HepG2 (cell line): Measurements from ENCODE around the gene TTC23. TPM values are rescaled to one million over a fixed set of nuclear protein-coding genes. Genes with fewer than 3 reads are reported as not detected.

Experiments
- ATAC-seq: fragments of 200-7000 bp; cut with Tn5 transposase; 3 replicates; pipeline ENCODE4 v1.9.1; 2020; ENCODE audit warnings: mild to moderate bottlenecking, moderate library complexity
- BruUV-seq: library from RNA; stranded (reverse); fragments of 400-500 nt; replicated peaks from 2 replicates; lab custom pipeline; 2021; lab: Mats Ljungman, UMichigan
- CTCF ChIA-PET: fragments of 300-600 bp; formaldehyde crosslinking; extraction: SDS; loops from one replicate; lab custom pipeline; 2021; ENCODE audit warnings: low total read pairs, inconsistent platforms, low intra/inter-chr PET ratio; lab: Yijun Ruan, JAX
- POLR2A ChIA-PET: fragments of 350-600 bp; sonication (Branson Sonifier 250); formaldehyde crosslinking; loops from one replicate; lab custom pipeline; 2020; ENCODE audit warnings: antibody characterized with exemption, inconsistent platforms; lab: Yijun Ruan, JAX
- DNase-seq: peaks from one replicate; pipeline ENCODE4 v3.0.0-alpha.2; 2015; ENCODE audit warnings: low spot score
- FAIRE-seq: peaks from 3 replicates; lab custom pipeline; 2011; peaks lifted over from hg19 to GRCh38; lab: Jason Lieb, UNC
- H2AFZ ChIP-seq: one replicate; pipeline ENCODE4 v1.6.1; 2011; ENCODE audit warnings: low read length, inconsistent platforms
- H3K27ac ChIP-seq: fragments of 300-600 bp; 3 replicates; pipeline ENCODE4 v1.8.0; 2011; ENCODE audit warnings: mixed run types, mild to moderate bottlenecking, mixed read lengths, low read length, inconsistent platforms; ENCODE audit not compliant: insufficient read depth; ENCODE audit errors: extremely low read length
- H3K27me3 ChIP-seq, 2 experiments: fragments of 200-600 bp in 1 of 2; 2 replicates in 1 of 2; 3 replicates in 1 of 2; pipeline versions ENCODE4 v1.6.0 to v1.8.0; 2011; ENCODE audit warnings: low read length in 2 of 2, mild to moderate bottlenecking in 2 of 2, moderate library complexity in 2 of 2, inconsistent platforms in 1 of 2; ENCODE audit not compliant: insufficient read depth in 2 of 2, control insufficient read depth in 1 of 2
- H3K36me3 ChIP-seq, 2 experiments: fragments of 200-600 bp in 1 of 2; replicated peaks in 1 of 2; 2 replicates in 1 of 2; 3 replicates in 1 of 2; pipeline versions ENCODE4 v1.5.1 to v1.8.0; 2011; ENCODE audit warnings: low read length in 2 of 2, inconsistent platforms in 1 of 2; ENCODE audit not compliant: insufficient read depth in 2 of 2, control insufficient read depth in 1 of 2
- H3K4me1 ChIP-seq: 2 replicates; pipeline ENCODE4 v1.5.1; 2012; ENCODE audit warnings: low read length, inconsistent platforms; ENCODE audit not compliant: insufficient read depth
- H3K4me2 ChIP-seq: 2 replicates; pipeline ENCODE4 v1.6.0; 2011; ENCODE audit warnings: low read depth, low read length, inconsistent platforms
- H3K4me3 ChIP-seq, 3 experiments: fragments of 200-600 bp in 1 of 3; sonication (generic), shearing (Covaris generic) in 1 of 3; replicated peaks in 1 of 3; 2 replicates each; pipeline ENCODE4 v1.5.1; 2011 to 2016; ENCODE audit warnings: low read length in 3 of 3, inconsistent platforms in 2 of 3, low read depth in 2 of 3, mild to moderate bottlenecking in 2 of 3, control low read depth in 1 of 3, mixed read lengths in 1 of 3; ENCODE audit not compliant: insufficient read depth in 1 of 3
- H3K79me2 ChIP-seq: one replicate; pipeline ENCODE4 v1.6.1; 2011; ENCODE audit warnings: low read length, inconsistent platforms; ENCODE audit not compliant: insufficient read depth
- H3K9ac ChIP-seq: 2 replicates; pipeline ENCODE4 v1.6.0; 2011; ENCODE audit warnings: mild to moderate bottlenecking, low read depth, low read length, inconsistent platforms; ENCODE audit not compliant: insufficient read depth
- H3K9me3 ChIP-seq: 2 replicates; pipeline ENCODE4 v1.5.1; 2012; ENCODE audit warnings: mild to moderate bottlenecking, low read length
- H4K20me1 ChIP-seq: 2 replicates; pipeline ENCODE4 v1.6.0; 2011; ENCODE audit warnings: inconsistent platforms, mild to moderate bottlenecking, low read length, moderate library complexity; ENCODE audit not compliant: insufficient read depth
- KDM6A ChIP-seq: IDR thresholded peaks from 2 replicates; pipeline ENCODE4 v1.6.1; 2016; ENCODE audit warnings: low read depth
- NFIC ChIP-seq: IDR thresholded peaks from 2 replicates; pipeline ENCODE4 v1.6.1; 2012; ENCODE audit warnings: mild to moderate bottlenecking, low read length, inconsistent platforms
- SAP130 ChIP-seq: IDR thresholded peaks from 2 replicates; pipeline ENCODE4 v1.6.1; 2016; ENCODE audit warnings: low read depth
- SMC3 ChIP-seq: IDR thresholded peaks from 2 replicates; pipeline ENCODE4 v1.6.1; 2011; ENCODE audit warnings: low read length, improper control_type of control experiment
- U2AF1 ChIP-seq: fragments of 200-400 bp; formaldehyde crosslinking; optimal IDR thresholded peaks from 2 replicates; pipeline ENCODE3; 2017; ENCODE audit warnings: mild to moderate bottlenecking, low read depth, low read length
- ZNF30 ChIP-seq: sonication (generic); formaldehyde crosslinking; IDR thresholded peaks from 2 replicates; pipeline ENCODE4 v1.5.0; 2020; ENCODE audit warnings: mild to moderate bottlenecking, missing genetic modification reagents
- ZNF839 ChIP-seq: sonication (generic); formaldehyde crosslinking; IDR thresholded peaks from 2 replicates; pipeline ENCODE4 v1.4.0; 2020; ENCODE audit warnings: missing genetic modification reagents, mild to moderate bottlenecking, borderline replicate concordance
- WGBS: methylation state at CpG from one replicate; pipeline ENCODE4 v1.1.6; 2017; ENCODE audit warnings: low lambda C conversion rate; 5-methylcytosine and 5-hydroxymethylcytosine counted together
- in situ Hi-C: cut with HindIII; loops from 2 replicates; pipeline ENCODE4 v1.10.0; 2017; ENCODE audit warnings: low pct_unique_long_range_greater_than_20kb; ENCODE audit not compliant: extremely low pct_ligation_motif_present
- intact Hi-C: fragments of 100-400 bp; cut with micrococcal nuclease; formaldehyde crosslinking; loops from one replicate; pipeline ENCODE4 v1.10.0; 2022; ENCODE audit not compliant: unreplicated experiment
- polyA plus RNA-seq, 8 experiments: library from polyadenylated mRNA; depleted of rRNA in 3 of 8; stranded (reverse) in 7 of 8; unstranded in 1 of 8; fragments of >200 nt; fragmentation: Illumina TruSeq in 4 of 8; extraction: Trizol in 4 of 8; gene quantifications; 2 replicates each; pipeline versions ENCODE4 v1.2.1 to v1.2.3, GENCODE V29; 2011 to 2016; ENCODE audit warnings: low read depth in 4 of 8, missing spikeins in 1 of 8, mixed read lengths in 1 of 8; ENCODE audit not compliant: insufficient read depth in 1 of 8
- total RNA-seq, 5 experiments: library from RNA; depleted of rRNA; stranded (reverse); fragments of >200 nt; fragmentation: Illumina TruSeq; extraction: Trizol; gene quantifications; 2 replicates each; pipeline ENCODE4 v1.2.3, GENCODE V29; 2016; ENCODE audit warnings: low read depth in 1 of 5
- TF ChIP-seq, protein P1 (sequence below): sonication (generic); formaldehyde crosslinking; IDR thresholded peaks from 2 replicates; pipeline ENCODE4 v1.4.0; 2020; ENCODE audit warnings: mild to moderate bottlenecking, missing genetic modification reagents, borderline replicate concordance
- TF ChIP-seq, protein P2 (sequence below): sonication (generic); formaldehyde crosslinking; IDR thresholded peaks from 2 replicates; pipeline ENCODE4 v1.8.0; 2022; ENCODE audit warnings: mild to moderate bottlenecking, missing genetic modification reagents; ENCODE audit not compliant: insufficient replicate concordance
- TF ChIP-seq, protein P3 (sequence below): sonication (generic); formaldehyde crosslinking; IDR thresholded peaks from 2 replicates; pipeline ENCODE4 v1.4.0; 2020; ENCODE audit warnings: mild to moderate bottlenecking, missing genetic modification reagents

TTC23 gene
- total and polyA plus RNA-seq, 2 of the 13 experiments (the other 11 are each of a cell fraction or from before 2014, with no cell fraction given) = 1.6 to 11.7 TPM

DNA sequence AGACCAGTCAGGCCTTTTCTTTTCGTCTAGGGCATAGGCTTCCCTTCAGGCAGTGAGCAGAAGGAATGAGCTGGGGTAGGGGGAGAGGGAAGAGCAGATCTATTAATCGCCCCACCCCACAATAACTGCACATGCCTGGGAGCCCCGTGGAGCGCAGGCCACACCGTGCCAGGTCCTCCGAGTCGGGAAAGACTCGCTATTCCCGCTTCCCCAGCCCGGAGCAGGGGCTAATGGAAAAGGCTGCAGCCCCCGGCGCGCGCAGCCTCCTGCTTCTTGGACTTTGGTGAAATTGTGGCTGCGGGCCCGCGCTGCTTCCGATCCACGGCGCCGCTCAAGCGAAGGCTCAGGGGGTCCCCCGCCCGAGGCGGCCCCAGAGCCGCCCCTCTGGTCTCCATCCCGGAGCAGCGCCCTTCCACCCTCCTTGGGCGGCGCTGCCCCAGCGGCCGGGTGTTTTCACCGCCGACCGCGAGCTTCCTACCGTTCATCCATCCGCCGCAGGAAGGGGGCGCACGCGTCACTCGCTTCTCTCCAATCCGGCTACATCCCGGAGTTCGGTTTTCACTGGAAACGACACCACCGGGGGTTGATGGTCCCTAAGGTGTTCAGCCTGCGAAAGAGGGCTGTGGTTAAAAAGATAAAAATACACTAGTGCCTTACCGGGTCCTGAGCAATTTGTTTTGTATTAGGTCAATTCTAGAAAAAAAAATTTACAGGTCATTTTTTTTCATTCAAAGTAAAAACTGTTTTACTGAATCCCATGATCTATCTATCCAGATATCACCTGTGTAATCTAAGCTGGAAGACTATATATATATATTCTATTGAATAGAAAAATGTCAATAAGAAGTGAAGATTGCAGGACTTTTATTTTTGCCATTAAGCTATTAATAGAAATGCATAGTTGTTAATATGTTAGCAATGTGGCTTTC, 148.9 kb downstream of the TTC23 start (continued):
- TF ChIP-seq, protein P1, sequence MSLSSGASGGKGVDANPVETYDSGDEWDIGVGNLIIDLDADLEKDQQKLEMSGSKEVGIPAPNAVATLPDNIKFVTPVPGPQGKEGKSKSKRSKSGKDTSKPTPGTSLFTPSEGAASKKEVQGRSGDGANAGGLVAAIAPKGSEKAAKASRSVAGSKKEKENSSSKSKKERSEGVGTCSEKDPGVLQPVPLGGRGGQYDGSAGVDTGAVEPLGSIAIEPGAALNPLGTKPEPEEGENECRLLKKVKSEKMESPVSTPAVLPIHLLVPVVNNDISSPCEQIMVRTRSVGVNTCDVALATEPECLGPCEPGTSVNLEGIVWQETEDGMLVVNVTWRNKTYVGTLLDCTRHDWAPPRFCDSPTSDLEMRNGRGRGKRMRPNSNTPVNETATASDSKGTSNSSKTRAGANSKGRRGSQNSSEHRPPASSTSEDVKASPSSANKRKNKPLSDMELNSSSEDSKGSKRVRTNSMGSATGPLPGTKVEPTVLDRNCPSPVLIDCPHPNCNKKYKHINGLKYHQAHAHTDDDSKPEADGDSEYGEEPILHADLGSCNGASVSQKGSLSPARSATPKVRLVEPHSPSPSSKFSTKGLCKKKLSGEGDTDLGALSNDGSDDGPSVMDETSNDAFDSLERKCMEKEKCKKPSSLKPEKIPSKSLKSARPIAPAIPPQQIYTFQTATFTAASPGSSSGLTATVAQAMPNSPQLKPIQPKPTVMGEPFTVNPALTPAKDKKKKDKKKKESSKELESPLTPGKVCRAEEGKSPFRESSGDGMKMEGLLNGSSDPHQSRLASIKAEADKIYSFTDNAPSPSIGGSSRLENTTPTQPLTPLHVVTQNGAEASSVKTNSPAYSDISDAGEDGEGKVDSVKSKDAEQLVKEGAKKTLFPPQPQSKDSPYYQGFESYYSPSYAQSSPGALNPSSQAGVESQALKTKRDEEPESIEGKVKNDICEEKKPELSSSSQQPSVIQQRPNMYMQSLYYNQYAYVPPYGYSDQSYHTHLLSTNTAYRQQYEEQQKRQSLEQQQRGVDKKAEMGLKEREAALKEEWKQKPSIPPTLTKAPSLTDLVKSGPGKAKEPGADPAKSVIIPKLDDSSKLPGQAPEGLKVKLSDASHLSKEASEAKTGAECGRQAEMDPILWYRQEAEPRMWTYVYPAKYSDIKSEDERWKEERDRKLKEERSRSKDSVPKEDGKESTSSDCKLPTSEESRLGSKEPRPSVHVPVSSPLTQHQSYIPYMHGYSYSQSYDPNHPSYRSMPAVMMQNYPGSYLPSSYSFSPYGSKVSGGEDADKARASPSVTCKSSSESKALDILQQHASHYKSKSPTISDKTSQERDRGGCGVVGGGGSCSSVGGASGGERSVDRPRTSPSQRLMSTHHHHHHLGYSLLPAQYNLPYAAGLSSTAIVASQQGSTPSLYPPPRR (CRISPR knock-in tag) = no peak
- TF ChIP-seq KDM6A (CRISPR knock-in tag) (no peak), SAP130 (CRISPR knock-in tag) (peak; percentile 38; the same call in 1 of the 2 replicates)

DNA sequence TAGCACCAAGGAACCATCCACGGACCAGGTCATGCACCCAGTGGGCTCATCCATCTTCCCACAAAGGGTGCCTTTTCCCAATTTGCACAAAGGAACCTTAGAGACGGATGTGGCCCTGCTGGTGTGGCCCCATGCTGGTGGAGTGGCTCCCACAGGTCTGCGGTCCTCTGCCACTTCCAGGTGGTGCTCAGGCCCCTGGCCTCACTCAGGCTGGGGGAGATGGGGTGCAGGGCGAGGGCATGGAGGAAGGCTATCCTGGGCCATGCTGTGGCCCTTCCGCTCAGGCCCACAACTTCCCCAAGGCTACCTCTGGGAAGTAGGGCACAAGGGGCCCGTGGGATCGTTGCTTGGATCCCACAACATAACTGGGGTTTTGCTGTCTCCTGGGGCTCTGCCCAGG, 149.7 kb downstream of the TTC23 start:
- ATAC-seq (no peak), FAIRE-seq (no peak), DNase-seq (no peak)
- Histone ChIP-seq H3K4me2 (peak overlapping the region; percentile 88), H4K20me1 (no peaks in the 10 kb centered on the region), H3K9ac (no peak overlapping the region), H3K36me3 (no peaks in the 10 kb centered on the region), H3K27me3 (peaks cover 16 to 61% of the 10 kb centered on the region in 2 experiments), H3K9me3 (no peaks in the 10 kb centered on the region), H3K4me3 (no peak overlapping the region), H3K27ac (no peak overlapping the region), H3K79me2 (no peaks in the 10 kb centered on the region), H3K4me1 (peaks cover 10% of the 10 kb centered on the region), H2AFZ (no peak overlapping the region)
- BruUV-seq = no TSS peak
- ChIA-PET POLR2A (no interaction called here), CTCF (interaction anchor here (1.4 to 2.3 kb wide), 2 partner anchors 111 to 114 kb away, joined by 4 to 35 read pairs; no protein-coding TSS in a partner anchor)
- in situ Hi-C loops = loop anchor here (5.0 kb wide), 1 partner anchor 113 kb away; no protein-coding TSS in a partner anchor
- 38% methylated on average over 6 of the region's 7 CpGs for WGBS
- intact Hi-C loops = loop anchor here (1.0 to 2.0 kb wide), 2 partner anchors 31 to 114 kb away; no protein-coding TSS in a partner anchor
- TF ChIP-seq, protein P2, sequence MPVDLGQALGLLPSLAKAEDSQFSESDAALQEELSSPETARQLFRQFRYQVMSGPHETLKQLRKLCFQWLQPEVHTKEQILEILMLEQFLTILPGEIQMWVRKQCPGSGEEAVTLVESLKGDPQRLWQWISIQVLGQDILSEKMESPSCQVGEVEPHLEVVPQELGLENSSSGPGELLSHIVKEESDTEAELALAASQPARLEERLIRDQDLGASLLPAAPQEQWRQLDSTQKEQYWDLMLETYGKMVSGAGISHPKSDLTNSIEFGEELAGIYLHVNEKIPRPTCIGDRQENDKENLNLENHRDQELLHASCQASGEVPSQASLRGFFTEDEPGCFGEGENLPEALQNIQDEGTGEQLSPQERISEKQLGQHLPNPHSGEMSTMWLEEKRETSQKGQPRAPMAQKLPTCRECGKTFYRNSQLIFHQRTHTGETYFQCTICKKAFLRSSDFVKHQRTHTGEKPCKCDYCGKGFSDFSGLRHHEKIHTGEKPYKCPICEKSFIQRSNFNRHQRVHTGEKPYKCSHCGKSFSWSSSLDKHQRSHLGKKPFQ (CRISPR knock-in tag) = no peak
- no peak for TF ChIP-seq SMC3
- TF ChIP-seq ZNF30 = no peak
- TF ChIP-seq, protein P3, sequence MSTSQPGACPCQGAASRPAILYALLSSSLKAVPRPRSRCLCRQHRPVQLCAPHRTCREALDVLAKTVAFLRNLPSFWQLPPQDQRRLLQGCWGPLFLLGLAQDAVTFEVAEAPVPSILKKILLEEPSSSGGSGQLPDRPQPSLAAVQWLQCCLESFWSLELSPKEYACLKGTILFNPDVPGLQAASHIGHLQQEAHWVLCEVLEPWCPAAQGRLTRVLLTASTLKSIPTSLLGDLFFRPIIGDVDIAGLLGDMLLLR (CRISPR knock-in tag) = no peak
- TF ChIP-seq U2AF1 = no peak
- no peak for TF ChIP-seq NFIC
- TF ChIP-seq ZNF839 = no peak
